Endothelial cell of umbilical vein (primary cell): Measurements from ENCODE around the gene OSBPL6.

Experiments
- CTCF ChIP-seq, 2 donors: IDR thresholded peaks; 1 replicate in 1 of 2; 2 replicates in 1 of 2; pipeline ENCODE4 v1.5.1; 2011; ENCODE audit warnings: low read length in 2 of 2, mild to moderate bottlenecking in 2 of 2, moderate library complexity in 2 of 2, control low read depth in 1 of 2, inconsistent platforms in 1 of 2, low read depth in 1 of 2; ENCODE audit not compliant: insufficient read depth in 1 of 2; ENCODE audit errors: extremely low read depth in 1 of 2
- EZH2 ChIP-seq: IDR thresholded peaks from 2 replicates; pipeline ENCODE4 v1.6.1; 2012; ENCODE audit warnings: borderline replicate concordance, low read depth, mild to moderate bottlenecking, moderate library complexity, low read length, inconsistent platforms; ENCODE audit not compliant: severe bottlenecking
- JUN ChIP-seq: IDR thresholded peaks from 2 replicates; pipeline ENCODE4 v1.6.1; 2011; ENCODE audit warnings: borderline replicate concordance, low read depth; ENCODE audit not compliant: insufficient read length, insufficient read depth
- MAX ChIP-seq: IDR thresholded peaks from 2 replicates; pipeline ENCODE4 v1.6.1; 2011; ENCODE audit not compliant: insufficient read depth, insufficient read length
- MYC ChIP-seq: IDR thresholded peaks from one replicate; pipeline ENCODE4 v1.6.1; 2011; ENCODE audit warnings: mild to moderate bottlenecking, low read depth, low read length
- POLR2A ChIP-seq: IDR thresholded peaks from 2 replicates; pipeline ENCODE4 v1.6.1; 2012; ENCODE audit warnings: low read depth, mild to moderate bottlenecking, control low read depth, low read length
- POLR2AphosphoS5 ChIP-seq: IDR thresholded peaks from 2 replicates; pipeline ENCODE4 v1.6.1; 2012; ENCODE audit warnings: low read depth, mild to moderate bottlenecking, control low read depth, low read length, moderate library complexity; ENCODE audit not compliant: insufficient read depth

- TF ChIP-seq JUN = no peak
- no peak for TF ChIP-seq CTCF (IDR thresholded peaks at IDR 0.05; ENCODE audit: extremely low read depth in 1 of 2, insufficient read depth in 1 of 2, low read depth in 1 of 2, low read length in 2 of 2)
- TF ChIP-seq POLR2A = no peak
- no peak for TF ChIP-seq EZH2
- TF ChIP-seq MAX = no peak
- no peak for TF ChIP-seq MYC
- TF ChIP-seq POLR2AphosphoS5 = no peak
Observed at GRCh38 chr2:178365116-178365515, 170.8 kb downstream of the OSBPL6 start.
